Thyroid gland (tissue), 4 donors: Measurements from ENCODE around the gene SGCA. TPM values are rescaled to one million over a fixed set of nuclear protein-coding genes. Genes with fewer than 3 reads are reported as not detected.

Source experiments
- DNase-seq, 2 donors: peaks; one replicate each; pipeline ENCODE4 v3.0.0-alpha.2; 2019
- H3K27ac ChIP-seq, 3 donors: fragments of 200-600 bp; sonication (generic); 1 replicate in 2 of 3; 2 replicates in 1 of 3; pipeline ENCODE4 v1.5.1; 2016 to 2019; ENCODE audit warnings: mild to moderate bottlenecking in 1 of 3, moderate library complexity in 1 of 3
- H3K27me3 ChIP-seq: fragments of 200-600 bp; sonication (generic); one replicate; pipeline ENCODE4 v1.5.1; 2019
- H3K36me3 ChIP-seq, 2 donors: fragments of 200-600 bp; sonication (generic); one replicate each; pipeline ENCODE4 v1.5.1; 2016 to 2019
- H3K4me1 ChIP-seq, 2 donors: fragments of 200-600 bp; sonication (generic); one replicate each; pipeline ENCODE4 v1.5.1; 2017 to 2019
- H3K4me3 ChIP-seq, 3 donors: fragments of 200-600 bp; sonication (generic); replicated peaks in 1 of 3; 1 replicate in 2 of 3; 2 replicates in 1 of 3; pipeline ENCODE4 v1.5.1; 2016; ENCODE audit warnings: mild to moderate bottlenecking in 1 of 3
- H3K9me3 ChIP-seq: fragments of 200-600 bp; sonication (generic); one replicate; pipeline ENCODE4 v1.5.1; 2017
- POLR2A ChIP-seq, 2 donors: fragments of 450-650 bp; IDR thresholded peaks; one replicate each; pipeline ENCODE4 v1.6.1; 2017; ENCODE audit warnings: antibody characterized with exemption in 2 of 2, mild to moderate bottlenecking in 2 of 2, moderate library complexity in 1 of 2
- WGBS, 2 donors: methylation state at CpG; one replicate each; pipeline ENCODE4 v1.1.5; 2017; 5-methylcytosine and 5-hydroxymethylcytosine counted together
- intact Hi-C: fragments of 100-400 bp; cut with DNase I; formaldehyde crosslinking; loops from one replicate; pipeline ENCODE4 v1.15.1; 2023
- total RNA-seq, 4 donors: library from RNA; depleted of rRNA; stranded (reverse); fragments of >200 nt; gene quantifications; one replicate each; pipeline ENCODE4 v1.2.3, GENCODE V29; 2016
- TF ChIP-seq, protein P1 (sequence below), 6 experiments: fragments of 200-600 bp in 3 of 6; fragments of 450-650 bp in 3 of 6; sonication (generic) in 3 of 6; IDR thresholded peaks; one replicate each; pipeline ENCODE4 v1.5.1; 2016 to 2019; ENCODE audit warnings: antibody characterized with exemption in 6 of 6, mild to moderate bottlenecking in 2 of 6, inconsistent platforms in 1 of 6, moderate library complexity in 1 of 6

SGCA gene
- total RNA-seq, 4 donors from 2014 or later: 2.0 TPM; not detected in 3

DNA sequence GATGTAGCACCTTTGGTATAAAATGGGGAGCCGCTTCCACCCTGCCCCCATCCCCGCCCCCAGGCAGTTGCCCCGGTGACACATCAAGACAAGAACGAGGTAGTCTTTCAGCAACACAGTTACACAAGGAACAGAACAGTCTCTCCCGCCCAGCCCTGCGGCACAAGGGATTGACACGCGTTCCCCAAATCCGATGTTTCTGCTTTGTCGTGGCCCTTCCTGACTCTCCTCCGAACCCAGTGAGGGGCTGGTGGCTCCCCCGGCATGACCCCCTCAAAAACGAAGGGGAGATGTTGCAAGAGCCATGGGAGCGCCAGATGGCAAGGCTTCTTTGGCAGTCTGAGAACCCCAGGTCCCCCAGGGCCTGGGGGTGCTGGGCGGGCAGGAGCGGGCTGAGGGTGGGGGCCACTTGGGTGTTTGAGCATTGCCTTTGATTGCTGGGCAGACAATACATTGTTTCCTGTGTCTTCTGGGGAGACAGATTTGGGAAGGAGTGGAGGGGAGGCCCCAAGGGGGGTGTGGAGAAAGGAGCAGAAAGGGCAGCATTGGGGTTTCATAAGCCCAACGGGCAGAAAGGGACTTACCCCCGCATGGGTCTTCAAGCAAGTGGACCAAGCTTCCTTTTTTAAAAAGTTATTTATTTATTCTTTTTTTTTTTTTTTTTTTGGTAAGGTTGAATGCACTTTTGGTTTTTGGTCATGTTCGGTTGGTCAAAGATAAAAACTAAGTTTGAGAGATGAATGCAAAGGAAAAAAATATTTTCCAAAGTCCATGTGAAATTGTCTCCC, 19.0 kb downstream of the SGCA start:
- Histone ChIP-seq H3K9me3 (no peaks in the 10 kb centered on the region), H3K4me1 (no peaks in the 10 kb centered on the region), H3K27ac (peak overlapping the region in 1 of 3 donors; percentile 28), H3K27me3 (no peaks in the 10 kb centered on the region), H3K36me3 (peaks cover 0 to 3% of the 10 kb centered on the region in 2 donors), H3K4me3 (no peak overlapping the region)
- TF ChIP-seq, protein P1, sequence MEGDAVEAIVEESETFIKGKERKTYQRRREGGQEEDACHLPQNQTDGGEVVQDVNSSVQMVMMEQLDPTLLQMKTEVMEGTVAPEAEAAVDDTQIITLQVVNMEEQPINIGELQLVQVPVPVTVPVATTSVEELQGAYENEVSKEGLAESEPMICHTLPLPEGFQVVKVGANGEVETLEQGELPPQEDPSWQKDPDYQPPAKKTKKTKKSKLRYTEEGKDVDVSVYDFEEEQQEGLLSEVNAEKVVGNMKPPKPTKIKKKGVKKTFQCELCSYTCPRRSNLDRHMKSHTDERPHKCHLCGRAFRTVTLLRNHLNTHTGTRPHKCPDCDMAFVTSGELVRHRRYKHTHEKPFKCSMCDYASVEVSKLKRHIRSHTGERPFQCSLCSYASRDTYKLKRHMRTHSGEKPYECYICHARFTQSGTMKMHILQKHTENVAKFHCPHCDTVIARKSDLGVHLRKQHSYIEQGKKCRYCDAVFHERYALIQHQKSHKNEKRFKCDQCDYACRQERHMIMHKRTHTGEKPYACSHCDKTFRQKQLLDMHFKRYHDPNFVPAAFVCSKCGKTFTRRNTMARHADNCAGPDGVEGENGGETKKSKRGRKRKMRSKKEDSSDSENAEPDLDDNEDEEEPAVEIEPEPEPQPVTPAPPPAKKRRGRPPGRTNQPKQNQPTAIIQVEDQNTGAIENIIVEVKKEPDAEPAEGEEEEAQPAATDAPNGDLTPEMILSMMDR (IDR thresholded peaks at IDR 0.05): no peak
- no peak for TF ChIP-seq POLR2A (IDR thresholded peaks at IDR 0.05)
- no peak for DNase-seq
- intact Hi-C loops: no loop called here
- WGBS, 2 donors: 65 to 81% methylated on average over 13 to 19 of the region's 19 CpGs

DNA sequence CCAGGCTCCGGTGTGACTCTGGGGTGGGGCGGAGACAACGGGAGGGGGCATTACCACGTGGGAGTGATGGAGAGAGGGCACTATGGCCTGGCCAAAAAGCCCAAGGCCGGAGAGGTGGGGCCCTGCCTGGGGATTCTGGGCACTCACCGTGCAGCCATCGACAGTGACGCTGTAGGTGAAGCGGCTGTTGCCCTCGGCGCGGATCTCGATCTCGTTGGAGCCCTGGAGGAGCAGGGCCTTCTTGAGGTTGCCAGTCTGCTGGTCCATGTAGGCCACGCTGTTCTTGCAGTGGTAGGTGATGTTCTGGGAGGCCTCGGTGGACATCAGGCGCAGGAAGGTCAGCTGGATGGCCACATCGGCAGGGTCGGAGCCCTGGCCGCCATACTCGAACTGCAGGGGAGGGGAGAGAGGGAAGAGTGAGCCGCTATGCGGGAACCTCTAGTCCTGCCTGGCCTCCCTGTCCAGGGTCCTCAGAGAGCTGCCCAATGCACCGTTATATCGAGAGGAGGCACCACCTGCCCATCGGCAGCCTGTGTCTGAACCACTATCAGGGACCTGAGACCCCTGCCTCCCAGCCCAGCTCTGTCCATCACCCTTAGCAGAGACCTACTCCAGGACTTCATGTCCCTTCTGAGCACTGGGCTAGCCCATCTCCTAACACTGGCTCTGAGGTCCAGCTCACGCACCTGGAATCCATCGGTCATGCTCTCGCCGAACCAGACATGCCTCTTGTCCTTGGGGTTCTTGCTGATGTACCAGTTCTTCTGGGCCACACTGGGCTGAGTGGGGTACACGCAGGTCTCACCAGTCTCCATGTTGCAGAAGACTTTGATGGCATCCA, 20.0 kb downstream of the SGCA start:
- H3K4me1 ChIP-seq: no peaks in the 10 kb centered on the region
- 84 to 85% methylated on average over 17 to 18 of the region's 31 CpGs for WGBS, 2 donors
- TF ChIP-seq, protein P1 (IDR thresholded peaks at IDR 0.05): no peak
- no peak for TF ChIP-seq POLR2A (IDR thresholded peaks at IDR 0.05)
- no peaks in the 10 kb centered on the region for H3K27me3 ChIP-seq
- H3K9me3 ChIP-seq: no peaks in the 10 kb centered on the region
- intact Hi-C loops: no loop called here
- no peak for DNase-seq
- no peak overlapping the region for H3K4me3 ChIP-seq
- peaks cover 0 to 10% of the 10 kb centered on the region in 2 donors for H3K36me3 ChIP-seq
- no peak overlapping the region for H3K27ac ChIP-seq

DNA sequence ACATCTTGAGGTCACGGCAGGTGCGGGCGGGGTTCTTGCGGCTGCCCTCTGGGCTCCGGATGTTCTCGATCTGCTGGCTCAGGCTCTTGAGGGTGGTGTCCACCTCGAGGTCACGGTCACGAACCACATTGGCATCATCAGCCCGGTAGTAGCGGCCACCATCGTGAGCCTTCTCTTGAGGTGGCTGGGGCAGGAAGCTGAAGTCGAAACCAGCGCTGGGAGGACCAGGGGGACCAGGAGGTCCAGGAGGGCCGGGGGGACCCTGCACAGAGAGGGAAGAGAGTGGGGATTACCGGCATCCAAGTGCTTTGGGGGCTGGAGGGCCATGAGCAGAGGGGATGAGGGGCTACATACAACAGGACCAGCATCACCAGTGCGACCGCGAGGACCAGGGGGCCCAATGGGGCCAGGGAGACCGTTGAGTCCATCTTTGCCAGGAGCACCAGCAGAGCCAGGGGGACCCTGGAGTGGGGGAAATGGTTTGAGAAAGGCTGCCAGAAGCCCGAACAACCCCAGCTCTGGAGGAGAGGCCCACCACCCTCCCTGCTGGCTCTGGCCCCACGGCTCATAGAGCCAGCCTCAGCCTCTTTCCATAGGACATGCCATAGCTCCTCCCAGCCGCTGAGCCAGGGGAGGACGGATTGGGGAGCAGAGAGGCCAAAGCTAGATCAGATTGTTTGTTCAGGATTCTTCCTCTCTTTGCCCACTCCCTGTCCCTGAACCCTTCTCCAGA, 21.0 kb downstream of the SGCA start:
- Histone ChIP-seq H3K4me3 (no peak overlapping the region), H3K9me3 (no peaks in the 10 kb centered on the region), H3K27me3 (no peaks in the 10 kb centered on the region), H3K36me3 (peaks cover 0 to 10% of the 10 kb centered on the region in 2 donors), H3K27ac (no peak overlapping the region), H3K4me1 (no peaks in the 10 kb centered on the region)
- intact Hi-C loops: no loop called here
- 84 to 89% methylated on average over 22 to 23 of the region's 24 CpGs for WGBS, 2 donors
- TF ChIP-seq POLR2A (IDR thresholded peaks at IDR 0.05): no peak
- TF ChIP-seq, protein P1 (IDR thresholded peaks at IDR 0.05): no peak
- no peak for DNase-seq

DNA sequence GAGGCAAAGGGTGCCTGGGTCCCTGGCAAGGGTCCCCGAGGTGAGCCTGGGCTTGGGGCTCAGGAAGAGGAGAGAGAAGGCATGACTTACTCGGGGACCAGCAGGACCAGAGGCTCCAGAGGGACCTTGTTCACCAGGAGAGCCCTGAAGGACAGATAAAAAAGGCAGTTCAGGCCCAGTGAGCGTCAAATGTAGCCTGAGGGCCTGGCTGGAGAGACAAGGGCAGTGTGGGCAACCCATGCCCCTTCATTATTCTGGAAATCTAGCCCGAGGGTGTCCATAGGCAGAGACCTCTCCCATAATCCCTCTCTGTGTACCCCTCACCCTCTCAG, 21.6 kb downstream of the SGCA start:
- Histone ChIP-seq H3K4me3 (no peak overlapping the region), H3K27me3 (no peaks in the 10 kb centered on the region), H3K36me3 (peaks cover 0 to 10% of the 10 kb centered on the region in 2 donors), H3K27ac (no peak overlapping the region), H3K4me1 (no peaks in the 10 kb centered on the region), H3K9me3 (no peaks in the 10 kb centered on the region)
- no peak for TF ChIP-seq POLR2A (IDR thresholded peaks at IDR 0.05)
- TF ChIP-seq, protein P1 (IDR thresholded peaks at IDR 0.05): no peak
- no peak for DNase-seq
- intact Hi-C loops: no loop called here
- 57 to 78% methylated on average over 4 of the region's 4 CpGs for WGBS, 2 donors
